ENCODE measurements around the gene SMARCA4.

The SMARCA4 gene

DNA sequence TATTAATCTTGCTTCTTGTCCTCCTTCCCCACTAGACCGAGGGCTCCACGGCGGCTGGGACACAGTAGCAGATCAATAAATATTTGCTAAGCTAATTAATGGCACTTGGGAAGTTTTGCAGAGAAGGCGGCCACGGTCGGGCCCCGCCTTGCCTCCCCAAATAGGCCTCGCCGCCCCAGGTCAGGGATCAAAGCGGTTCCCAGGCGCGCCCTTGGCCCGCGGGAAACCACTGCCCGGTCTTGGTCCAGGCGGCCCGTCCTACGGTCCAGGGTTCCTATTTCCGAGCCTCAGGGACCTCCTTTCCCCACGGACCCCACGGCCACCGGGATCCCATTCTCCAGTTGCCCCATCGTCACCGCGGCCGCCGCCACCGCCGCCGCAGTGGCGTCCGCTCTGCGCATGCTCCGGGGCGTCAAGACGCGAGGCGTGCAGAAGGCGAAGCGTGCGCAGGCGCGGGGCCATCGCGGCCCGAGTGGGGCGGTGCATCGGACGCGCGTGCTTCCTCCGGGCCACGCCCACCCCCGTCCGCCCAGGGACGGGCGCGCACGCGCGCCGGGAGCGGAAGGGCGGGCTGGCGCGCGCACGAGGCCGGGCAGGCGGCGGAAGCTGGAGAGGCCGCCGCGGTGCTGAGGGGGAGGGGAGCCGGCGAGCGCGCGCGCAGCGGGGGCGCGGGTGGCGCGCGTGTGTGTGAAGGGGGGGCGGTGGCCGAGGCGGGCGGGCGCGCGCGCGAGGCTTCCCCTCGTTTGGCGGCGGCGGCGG is at the start of gene SMARCA4:
Gene SMARCA4 (plus strand): TSS at position 717 of the 759 bp plus-strand sequence. CDS start 23,122 bp downstream, outside the sequence.
- peak; percentile 96 to 98 for DNase-seq

DNA sequence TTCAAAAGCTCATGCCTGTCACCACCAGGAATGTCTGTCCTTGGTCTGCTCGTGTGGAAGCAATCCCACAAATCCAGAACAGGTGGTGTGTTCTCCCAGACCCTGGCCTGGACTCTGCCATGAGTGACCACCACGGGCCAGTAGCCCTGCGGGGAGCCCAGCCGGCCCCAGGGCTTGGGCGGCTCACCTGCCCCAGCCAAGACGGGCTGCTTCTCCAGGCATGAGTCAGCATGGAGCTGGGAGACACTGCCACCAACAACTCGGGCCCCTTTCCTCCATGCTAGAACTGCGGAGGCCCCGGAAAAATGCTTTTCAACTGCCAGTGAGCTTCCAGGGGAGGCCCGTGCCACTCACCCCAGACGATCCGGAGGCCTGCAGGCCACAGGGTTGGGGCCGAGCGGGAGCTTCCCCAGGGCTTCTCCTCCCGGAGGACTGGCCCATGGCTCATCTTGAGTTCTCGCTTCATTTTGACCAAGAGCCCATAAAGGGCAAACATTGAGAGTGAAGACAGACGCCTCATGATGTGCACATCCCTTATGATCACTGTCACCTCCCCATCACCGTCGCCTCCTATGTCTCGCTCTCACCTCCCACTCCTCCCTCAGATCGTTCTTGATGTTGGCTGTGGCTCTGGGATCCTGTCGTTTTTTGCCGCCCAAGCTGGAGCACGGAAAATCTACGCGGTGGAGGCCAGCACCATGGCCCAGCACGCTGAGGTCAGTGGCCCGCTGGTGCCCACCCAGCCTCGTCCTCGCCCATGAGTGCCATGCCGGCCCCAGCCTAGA is 49.1 kb upstream of the SMARCA4 start:
- no peak for DNase-seq

DNA sequence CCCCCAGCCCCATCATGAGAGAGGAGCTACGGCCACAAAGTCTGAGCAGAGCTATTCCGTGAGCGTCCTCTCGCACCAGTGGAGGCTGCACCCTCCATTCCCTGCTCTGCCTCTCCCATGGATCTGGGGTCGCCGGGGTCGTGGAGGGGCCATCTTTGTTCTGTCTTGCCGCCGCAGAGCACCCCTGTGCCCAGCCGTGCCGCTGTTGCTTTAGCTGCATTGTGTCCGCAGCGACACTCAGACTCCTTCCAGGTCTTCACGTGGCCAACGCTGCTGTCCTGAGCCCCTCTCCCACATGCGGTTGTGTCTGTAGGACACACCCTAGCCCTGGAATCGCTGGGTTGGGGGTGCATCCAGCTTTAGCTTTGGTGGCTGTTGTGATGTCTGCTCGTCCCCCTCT is 48.2 kb upstream of the SMARCA4 start:
- no peak for DNase-seq

DNA sequence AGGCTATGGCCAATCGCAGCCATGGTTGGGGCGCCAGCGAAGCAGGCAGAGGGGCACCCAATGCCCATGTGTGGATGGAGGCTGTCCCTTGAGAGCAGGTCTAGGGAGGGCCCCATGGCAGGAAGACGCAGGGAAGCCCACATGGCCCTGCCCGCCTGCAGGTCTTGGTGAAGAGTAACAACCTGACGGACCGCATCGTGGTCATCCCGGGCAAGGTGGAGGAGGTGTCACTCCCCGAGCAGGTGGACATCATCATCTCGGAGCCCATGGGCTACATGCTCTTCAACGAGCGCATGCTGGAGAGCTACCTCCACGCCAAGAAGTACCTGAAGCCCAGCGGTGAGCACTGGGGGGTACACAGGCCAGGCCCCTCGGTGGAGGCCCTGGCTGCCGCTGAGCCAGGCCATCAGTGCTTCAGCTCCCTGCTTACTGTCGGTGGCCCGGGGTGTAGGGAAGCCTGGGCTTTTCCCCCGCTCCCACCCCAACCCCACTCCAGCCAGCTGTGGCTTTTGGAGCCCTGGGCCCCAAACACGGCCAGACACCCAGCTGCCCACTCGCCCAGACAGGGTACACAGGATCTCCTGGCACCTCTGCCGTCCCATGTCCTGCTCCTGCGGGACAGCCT is 47.0 kb upstream of the SMARCA4 start:
- DNase-seq: no peak

DNA sequence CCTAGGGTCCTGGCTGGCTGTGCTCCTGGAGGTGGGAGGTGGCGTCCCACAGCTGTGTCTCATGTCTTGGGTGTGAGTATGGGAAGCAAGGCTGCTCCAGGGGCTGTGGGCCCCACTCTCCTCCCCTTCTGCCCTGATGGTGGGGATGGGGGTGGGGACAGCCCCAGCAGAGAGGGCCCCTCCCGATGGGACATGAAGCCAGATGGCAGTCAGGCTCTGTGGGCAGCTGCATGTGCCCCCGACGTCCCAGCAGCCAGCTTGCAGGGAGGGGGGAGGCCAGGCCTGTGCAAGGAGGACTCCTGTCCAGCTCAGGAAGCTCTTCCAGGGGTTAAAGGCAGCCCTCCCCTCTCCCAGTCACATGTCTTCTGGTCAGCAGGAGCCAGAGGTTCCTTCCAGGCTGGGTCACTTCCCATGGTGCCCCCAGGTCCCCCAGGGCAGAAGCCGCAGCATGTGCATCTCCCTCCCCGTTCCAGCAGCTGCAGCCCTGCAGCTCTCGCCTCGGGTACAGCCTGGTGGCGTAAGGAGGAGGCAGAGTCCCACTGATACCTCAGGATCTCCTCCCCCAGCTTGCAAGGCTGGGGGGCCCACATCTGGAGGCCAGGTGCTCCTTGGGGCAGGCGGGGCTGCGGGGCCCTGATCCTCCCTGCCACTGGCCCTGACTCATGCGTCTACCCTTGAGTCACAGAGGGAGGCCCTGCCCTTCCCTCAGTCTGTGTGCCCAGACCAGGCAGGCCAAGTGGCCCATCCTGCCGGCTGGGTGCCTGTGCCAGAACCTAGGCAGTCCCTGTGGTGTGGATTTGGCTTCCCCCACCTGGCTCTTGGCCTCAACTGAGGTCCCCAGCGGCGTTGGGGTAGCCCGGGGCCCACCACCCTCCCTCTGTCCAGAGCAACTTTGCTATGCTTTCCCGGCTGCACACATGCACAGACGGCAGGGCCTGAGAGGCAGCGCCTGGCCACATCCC is 45.4 kb upstream of the SMARCA4 start:
- no peak for DNase-seq

DNA sequence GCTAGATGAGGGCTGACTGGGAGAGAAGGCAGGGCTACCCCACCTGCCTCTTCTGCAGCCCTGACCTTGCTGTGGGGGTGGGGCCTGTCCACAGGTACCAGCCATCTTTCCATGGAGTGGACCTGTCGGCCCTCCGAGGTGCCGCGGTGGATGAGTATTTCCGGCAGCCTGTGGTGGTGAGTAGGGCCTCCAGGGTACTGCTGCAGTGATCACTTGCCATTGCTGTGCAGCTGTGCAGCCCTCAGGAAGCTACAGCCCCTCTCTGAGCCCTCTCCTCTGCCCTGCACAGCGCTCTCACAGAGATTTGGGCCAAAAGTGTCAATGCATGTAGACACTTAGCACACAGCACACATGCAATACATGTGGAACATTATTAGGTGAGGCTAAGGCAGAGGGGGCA is 44.2 kb upstream of the SMARCA4 start:
- no peak for DNase-seq

DNA sequence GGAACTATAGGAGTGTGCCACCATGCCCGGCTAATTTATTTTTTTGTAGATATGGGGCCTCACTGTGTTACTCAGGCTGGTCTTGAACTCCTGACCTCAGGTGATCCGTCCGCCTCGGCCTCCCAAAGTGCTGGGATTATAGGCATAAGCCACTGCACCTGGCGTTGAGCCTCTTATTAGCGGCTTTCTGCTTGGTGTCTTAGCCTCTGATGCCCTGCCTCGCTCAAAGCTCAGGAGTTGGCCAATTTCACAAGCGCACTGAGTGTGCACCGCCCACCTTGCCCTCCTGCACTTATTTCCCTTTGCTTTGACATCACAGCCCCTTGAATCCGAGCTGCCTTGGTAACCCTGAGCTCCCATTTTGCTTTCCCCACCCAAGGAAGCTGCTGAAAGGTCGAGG is 42.5 kb upstream of the SMARCA4 start:
- DNase-seq: no peak

DNA sequence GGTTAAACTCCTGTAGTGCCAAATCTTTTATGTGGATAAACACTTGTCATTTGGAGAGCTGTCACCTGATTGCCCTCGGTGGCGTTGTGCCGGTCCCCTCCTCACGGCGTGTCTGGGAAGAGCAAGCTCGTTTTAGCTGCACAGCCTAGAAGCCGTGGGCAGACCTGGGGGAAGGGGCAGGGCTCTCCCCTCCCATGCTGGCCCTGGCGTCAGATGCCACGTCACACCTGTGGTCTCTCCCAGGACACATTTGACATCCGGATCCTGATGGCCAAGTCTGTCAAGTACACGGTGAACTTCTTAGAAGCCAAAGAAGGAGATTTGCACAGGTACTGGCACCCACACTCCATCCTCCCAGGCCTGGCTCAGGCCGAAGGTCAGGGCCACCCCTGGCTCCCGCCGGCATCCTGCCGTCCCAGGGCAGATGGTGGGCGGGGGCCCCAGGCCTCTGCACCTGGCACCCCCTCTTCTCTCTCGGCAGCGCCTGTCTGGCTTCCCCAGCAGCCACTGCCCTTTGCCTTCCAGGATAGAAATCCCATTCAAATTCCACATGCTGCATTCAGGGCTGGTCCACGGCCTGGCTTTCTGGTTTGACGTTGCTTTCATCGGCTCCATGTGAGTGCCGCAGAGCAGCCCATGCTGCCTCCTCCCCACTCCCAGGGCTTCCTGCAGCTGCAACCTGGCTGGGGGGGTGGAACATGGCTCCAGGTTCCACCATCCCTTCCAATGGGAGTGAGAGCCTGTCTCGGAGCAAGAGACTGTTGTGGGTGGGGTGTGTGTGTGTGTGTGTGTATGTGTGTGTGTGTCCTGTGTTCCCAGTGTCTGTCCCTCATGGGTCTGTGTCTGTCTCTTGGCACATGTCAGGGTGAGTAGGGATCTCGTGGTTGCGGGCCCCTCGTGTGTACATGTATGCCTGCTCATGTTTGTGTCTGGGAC is 41.2 kb upstream of the SMARCA4 start:
- DNase-seq: no peak

DNA sequence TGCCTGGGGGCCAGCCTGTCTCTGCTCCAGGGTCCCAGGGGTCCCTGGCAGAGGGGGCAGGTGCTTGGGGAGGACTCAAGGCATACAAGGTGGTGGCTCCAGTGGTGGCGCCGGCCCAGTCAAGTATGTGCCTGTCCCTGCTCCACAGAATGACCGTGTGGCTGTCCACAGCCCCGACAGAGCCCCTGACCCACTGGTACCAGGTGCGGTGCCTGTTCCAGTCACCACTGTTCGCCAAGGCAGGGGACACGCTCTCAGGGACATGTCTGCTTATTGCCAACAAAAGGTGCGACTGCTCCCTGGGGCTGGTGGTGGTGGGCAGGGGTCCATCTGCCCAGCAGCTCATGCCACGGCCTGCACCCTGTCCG is 40.6 kb upstream of the SMARCA4 start:
- no peak for DNase-seq

DNA sequence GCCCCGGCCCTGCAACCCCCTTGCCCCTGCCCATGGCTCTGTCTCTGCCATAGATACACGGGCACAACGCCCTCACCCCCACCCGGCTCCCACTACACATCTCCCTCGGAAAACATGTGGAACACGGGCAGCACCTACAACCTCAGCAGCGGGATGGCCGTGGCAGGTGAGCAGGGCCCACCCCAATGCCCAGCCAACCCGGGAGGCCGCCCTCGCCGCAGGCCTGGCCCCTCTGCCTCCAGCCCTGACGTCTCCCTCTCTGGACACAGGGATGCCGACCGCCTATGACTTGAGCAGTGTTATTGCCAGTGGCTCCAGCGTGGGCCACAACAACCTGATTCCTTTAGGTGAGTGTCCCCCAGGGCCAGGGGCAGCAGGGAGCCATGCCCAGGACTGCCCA is 40.0 kb upstream of the SMARCA4 start:
- no peak for DNase-seq

DNA sequence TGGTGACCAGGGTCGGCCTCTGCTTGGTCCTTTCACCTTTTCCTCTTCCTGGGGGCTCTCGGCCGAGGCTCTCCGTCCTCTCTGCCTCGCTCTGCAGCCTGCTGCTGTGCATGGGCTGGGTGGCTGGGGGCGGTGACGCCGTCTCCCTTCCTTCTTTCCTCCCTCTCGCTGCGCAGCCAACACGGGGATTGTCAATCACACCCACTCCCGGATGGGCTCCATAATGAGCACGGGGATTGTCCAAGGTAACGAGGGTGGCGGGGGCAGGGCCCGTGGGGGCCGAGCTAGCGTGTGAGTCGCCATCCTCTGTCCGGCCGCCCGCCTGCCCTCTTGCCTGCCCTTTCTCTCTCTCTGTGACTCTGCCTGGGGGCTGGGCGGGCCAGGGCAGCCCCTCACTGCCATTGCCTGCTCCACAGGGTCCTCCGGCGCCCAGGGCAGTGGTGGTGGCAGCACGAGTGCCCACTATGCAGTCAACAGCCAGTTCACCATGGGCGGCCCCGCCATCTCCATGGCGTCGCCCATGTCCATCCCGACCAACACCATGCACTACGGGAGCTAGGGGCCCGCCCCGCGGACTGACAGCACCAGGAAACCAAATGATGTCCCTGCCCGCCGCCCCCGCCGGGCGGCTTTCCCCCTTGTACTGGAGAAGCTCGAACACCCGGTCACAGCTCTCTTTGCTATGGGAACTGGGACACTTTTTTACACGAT is 39.5 kb upstream of the SMARCA4 start:
- DNase-seq: no peak

DNA sequence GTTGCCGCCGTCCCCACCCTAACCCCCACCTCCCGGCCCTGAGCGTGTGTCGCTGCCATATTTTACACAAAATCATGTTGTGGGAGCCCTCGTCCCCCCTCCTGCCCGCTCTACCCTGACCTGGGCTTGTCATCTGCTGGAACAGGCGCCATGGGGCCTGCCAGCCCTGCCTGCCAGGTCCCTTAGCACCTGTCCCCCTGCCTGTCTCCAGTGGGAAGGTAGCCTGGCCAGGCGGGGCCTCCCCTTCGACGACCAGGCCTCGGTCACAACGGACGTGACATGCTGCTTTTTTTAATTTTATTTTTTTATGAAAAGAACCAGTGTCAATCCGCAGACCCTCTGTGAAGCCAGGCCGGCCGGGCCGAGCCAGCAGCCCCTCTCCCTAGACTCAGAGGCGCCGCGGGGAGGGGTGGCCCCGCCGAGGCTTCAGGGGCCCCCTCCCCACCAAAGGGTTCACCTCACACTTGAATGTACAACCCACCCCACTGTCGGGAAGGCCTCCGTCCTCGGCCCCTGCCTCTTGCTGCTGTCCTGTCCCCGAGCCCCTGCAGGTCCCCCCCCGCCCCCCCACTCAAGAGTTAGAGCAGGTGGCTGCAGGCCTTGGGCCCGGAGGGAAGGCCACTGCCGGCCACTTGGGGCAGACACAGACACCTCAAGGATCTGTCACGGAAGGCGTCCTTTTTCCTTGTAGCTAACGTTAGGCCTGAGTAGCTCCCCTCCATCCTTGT is 38.8 kb upstream of the SMARCA4 start:
- no peak for DNase-seq

DNA sequence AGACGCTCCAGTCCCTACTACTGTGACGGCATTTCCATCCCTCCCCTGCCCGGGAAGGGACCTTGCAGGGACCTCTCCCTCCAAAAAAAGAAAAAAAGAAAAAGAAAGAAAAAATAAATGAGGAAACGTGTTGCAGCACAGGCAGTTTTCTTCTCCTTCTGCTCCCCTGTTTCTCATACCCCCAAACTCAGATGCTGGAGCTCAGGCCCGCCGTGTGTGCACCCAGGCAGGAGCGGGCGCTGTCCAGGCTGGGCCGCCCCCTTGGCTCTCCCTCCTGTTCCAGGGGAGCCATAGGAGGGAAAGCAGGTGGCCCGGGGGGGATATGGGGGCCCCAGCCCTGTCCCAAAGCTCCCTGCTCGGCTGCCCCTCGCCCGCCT is 38.2 kb upstream of the SMARCA4 start:
- DNase-seq: no peak

DNA sequence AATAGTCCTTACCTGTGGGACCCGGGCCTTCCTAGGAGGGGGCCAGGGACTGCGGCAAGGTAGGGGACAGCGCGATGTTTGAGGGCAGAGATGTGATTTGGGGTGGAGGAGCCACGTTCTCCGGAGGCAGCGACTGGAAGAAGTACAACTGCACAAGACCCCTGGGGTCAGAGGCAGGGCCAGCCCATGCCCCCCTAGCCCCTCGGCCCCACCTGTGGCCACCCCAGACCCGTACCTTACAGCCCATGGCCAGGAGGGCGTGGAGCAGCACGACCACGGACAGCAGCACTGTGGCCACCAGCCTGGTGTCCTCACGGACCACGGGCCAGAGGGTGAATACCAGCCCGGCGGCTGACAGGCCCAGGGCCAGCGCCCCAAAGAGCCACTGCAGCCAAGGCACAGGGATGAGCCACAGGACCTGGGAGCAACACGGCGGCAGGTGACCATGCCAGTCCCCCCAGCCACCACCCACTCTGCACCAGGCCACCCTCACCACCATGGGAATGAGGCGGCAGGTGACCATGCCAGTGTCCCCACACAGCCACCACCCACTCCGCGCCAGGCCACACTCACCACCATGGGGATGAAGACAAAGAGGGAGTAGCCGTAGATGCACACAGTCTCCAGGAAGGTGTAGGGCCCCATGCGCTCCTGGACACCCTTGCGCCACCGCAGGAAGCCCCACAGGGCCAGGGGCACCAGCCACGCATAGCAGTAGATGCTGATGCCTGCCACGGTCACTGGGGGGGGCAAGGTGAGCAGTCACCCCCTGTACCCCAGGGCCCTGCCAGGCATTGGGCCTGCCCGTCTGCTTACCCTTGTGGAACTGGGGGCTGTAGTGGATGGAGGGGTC is 37.3 kb upstream of the SMARCA4 start:
- DNase-seq: no peak

DNA sequence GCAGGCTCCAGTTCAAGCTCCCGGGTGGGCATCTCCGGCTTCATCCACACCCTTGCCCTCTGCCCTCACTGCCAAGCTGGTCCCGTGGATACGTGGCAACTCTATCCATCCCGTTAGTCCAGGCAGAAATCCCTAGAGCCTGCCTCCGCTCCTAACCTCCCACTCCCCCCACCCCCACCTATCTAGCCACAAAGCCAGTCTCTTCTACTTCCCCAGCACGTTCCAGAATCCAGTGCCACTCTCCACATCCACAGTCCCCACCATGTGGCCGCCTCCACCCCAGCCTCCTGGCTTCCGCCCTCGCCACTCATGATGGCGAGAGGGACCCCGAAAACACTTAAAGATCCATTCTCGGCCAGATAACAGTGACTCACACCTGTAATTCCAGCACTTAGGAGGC is 36.2 kb upstream of the SMARCA4 start:
- no peak for DNase-seq

DNA sequence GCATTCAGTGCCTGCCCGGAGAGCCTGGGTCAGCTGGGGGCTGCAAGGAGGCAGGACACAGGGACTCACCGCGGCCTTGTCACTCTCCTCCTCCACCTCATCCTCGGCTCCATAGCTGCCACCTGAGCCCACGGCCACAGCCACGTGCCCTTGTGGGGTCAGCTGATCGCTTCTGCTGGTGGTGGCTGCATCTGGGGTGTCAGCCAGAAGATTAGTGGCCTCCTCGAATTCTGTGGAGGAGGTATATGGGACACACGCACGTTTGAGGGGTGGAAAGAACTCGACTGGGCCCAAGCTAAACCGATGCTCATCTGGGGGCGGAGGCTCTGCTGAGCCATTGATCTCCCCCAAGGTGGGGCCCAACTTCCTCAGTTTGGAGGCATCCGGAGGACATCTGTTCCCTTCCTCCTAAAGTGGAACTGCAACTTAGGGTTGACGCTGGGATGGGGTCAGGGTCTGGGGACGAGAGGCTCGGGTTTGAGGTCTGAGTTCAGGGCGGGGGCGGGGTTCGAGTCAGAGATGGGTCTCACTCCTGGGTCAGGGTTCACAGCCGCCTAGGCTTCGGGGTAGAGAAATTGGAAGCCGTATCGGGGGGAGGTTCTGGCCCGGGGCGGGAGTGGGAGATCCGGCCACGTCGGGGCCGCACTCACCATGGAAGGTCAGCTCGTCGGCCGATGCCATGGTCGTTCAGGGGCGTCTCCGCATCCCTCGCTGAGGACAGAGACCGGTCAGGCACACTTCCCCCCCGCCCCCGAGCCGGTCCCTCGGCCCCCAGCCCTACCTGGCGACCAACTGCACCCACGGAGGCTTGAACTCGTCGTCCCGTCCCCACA is 32.9 kb upstream of the SMARCA4 start:
- DNase-seq: peak; percentile 18

DNA sequence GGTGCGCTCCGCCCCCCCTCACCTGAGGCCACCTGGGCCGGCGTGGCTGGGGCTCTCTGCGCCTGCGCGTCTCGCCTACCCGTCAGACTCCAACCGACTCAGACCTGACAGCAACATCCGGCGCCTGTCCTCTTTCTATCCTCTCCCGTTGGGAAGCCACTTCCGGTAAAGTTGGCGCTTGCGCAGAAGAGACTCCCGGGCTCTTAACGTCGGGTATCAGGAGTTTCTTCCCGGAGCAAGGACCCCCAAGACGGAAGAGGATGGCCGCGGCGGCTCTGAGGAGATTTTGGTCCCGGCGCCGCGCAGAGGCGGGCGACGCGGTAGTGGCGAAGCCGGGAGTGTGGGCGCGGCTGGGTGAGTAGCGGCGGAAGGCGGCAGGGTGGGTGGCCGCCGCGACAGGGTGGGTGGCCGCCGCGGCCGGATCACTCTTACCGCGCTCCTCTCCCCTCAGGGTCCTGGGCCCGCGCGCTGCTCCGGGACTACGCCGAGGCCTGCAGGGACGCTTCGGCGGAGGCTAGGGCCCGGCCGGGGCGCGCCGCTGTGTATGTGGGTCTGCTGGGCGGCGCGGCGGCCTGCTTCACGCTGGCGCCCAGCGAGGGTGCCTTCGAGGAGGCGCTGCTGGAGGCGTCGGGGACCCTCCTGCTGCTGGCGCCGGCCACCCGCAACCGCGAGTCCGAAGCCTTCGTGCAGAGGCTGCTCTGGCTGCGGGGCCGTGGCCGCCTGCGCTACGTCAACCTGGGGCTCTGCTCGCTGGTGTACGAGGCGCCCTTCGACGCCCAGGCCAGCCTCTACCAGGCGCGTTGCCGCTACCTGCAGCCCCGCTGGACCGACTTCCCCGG is 32.0 kb upstream of the SMARCA4 start, which contains the start of the genes TIMM29 and YIPF2:
Gene TIMM29 (plus strand): TSS at position 249 of the 839 bp plus-strand sequence. CDS start 12 bp downstream, at position 261.
Gene YIPF2 (minus strand): TSS at position 77 of the 839 bp plus-strand sequence. CDS start 229 bp downstream, outside the sequence.
- peak; percentile 93 to 94 for DNase-seq
